Small intestine (tissue), 7 donors: ENCODE measurements around the gene PARP8. TPM values are rescaled to one million over a fixed set of nuclear protein-coding genes. Genes with fewer than 3 reads are reported as not detected.
"Not testable (repeated sequence)": the region's sequence is repeated elsewhere in the genome, so short reads cannot be mapped to it uniquely, and the experiment has no call there.

Experiments used
- DNase-seq, 2 donors: peaks; one replicate each; pipeline versions ENCODE4 v3.0.0 to v3.0.0-alpha.2; 2013
- FAIRE-seq: peaks from 2 replicates; lab custom pipeline; 2012; peaks lifted over from hg19 to GRCh38; lab: Jason Lieb, UNC
- H3K27ac ChIP-seq, 3 donors: one replicate each; pipeline ENCODE4 v1.5.1; 2013; ENCODE audit warnings: low read length in 2 of 3, mild to moderate bottlenecking in 2 of 3, control low read depth in 1 of 3, inconsistent platforms in 1 of 3, low read depth in 1 of 3, moderate library complexity in 1 of 3
- H3K27me3 ChIP-seq, 3 donors: one replicate each; pipeline ENCODE4 v1.6.1; 2013; ENCODE audit warnings: low read length in 3 of 3, inconsistent platforms in 1 of 3; ENCODE audit not compliant: control insufficient read depth in 3 of 3, insufficient read depth in 3 of 3
- H3K36me3 ChIP-seq, 3 donors: one replicate each; pipeline ENCODE4 v1.6.1; 2013; ENCODE audit warnings: low read length in 3 of 3, inconsistent platforms in 1 of 3, low read depth in 1 of 3, mild to moderate bottlenecking in 1 of 3, moderate library complexity in 1 of 3; ENCODE audit not compliant: control insufficient read depth in 3 of 3, insufficient read depth in 2 of 3
- H3K4me1 ChIP-seq, 3 donors: one replicate each; pipeline ENCODE4 v1.6.1; 2013; ENCODE audit warnings: low read length in 2 of 3, inconsistent platforms in 1 of 3, low read depth in 1 of 3, mild to moderate bottlenecking in 1 of 3, moderate library complexity in 1 of 3; ENCODE audit not compliant: control insufficient read depth in 3 of 3, insufficient read depth in 2 of 3
- H3K4me3 ChIP-seq, 3 donors: one replicate each; pipeline ENCODE4 v1.5.1; 2013; ENCODE audit warnings: low read length in 3 of 3, control low read depth in 1 of 3, inconsistent platforms in 1 of 3, low read depth in 1 of 3, mild to moderate bottlenecking in 1 of 3, moderate library complexity in 1 of 3
- H3K9me3 ChIP-seq, 2 donors: one replicate each; pipeline ENCODE4 v1.6.1; 2013; ENCODE audit warnings: low read depth in 1 of 2, low read length in 1 of 2; ENCODE audit not compliant: control insufficient read depth in 2 of 2, insufficient read depth in 1 of 2
- WGBS, 3 donors: extraction: QIAGEN DNeasy Blood & Tissue Kit; methylation state at CpG; one replicate each; pipeline ENCODE4 v1.1.7; 2013; 5-methylcytosine and 5-hydroxymethylcytosine counted together
- polyA plus RNA-seq, 4 donors: library from polyadenylated mRNA; stranded (reverse) in 3 of 4; unstranded in 1 of 4; fragments of 200-250 nt in 3 of 4; fragments of 120-200 nt in 1 of 4; gene quantifications; one replicate each; pipeline versions ENCODE4 v1.2.1 to v1.2.3, GENCODE V29; 2013
- donor health status: healthy with polysubstance abuse.
- donor health status: control.
- donor health status: control.
- donor health status: Bipolar disorder and iron deficiency.
- donor health status: healthy.

PARP8 gene
- polyA plus RNA-seq, 4 donors = 6.5 to 11.9 (median 9.8) TPM

- 7 to 25% (median 8%) methylated on average over 1 of the region's 1 CpG for WGBS, 3 donors
- not testable (repeated sequence) for H3K9me3 ChIP-seq, H3K4me1 ChIP-seq, H3K27me3 ChIP-seq, H3K36me3 ChIP-seq, FAIRE-seq
- Histone ChIP-seq H3K4me3 (peak overlapping the region in 2 of 3 donors; percentile 74 to 94), H3K27ac (peak overlapping the region; percentile 20 to 99 (median 90))
- peak in 1 of 2 donors; percentile 31 for DNase-seq
Measured at GRCh38 chr5:50668636-50669035, 2.2 kb downstream of the PARP8 start.

- 71 to 88% (median 83%) methylated on average over 2 of the region's 2 CpGs for WGBS, 3 donors
- no peaks in the 10 kb centered on the region for H3K9me3 ChIP-seq
- H3K36me3 ChIP-seq = peaks cover 0 to 3% (median 0%) of the 10 kb centered on the region in 3 donors
- no peak overlapping the region for H3K27ac ChIP-seq
- no peak overlapping the region for H3K4me3 ChIP-seq
- H3K27me3 ChIP-seq = no peaks in the 10 kb centered on the region
- no peaks in the 10 kb centered on the region for H3K4me1 ChIP-seq
- no peak for DNase-seq
- no peak for FAIRE-seq
Measured at GRCh38 chr5:50672663-50673062, 6.2 kb downstream of the PARP8 start.

GRCh38 chr5:50673444-50673843, 7.0 kb downstream of the PARP8 start:
- 89 to 90% (median 90%) methylated on average over 3 of the region's 3 CpGs for WGBS, 3 donors

GRCh38 chr5:50675385-50675784, 8.9 kb downstream of the PARP8 start:
- Histone ChIP-seq H3K27ac (no peak overlapping the region), H3K27me3 (no peaks in the 10 kb centered on the region), H3K4me3 (no peak overlapping the region), H3K4me1 (no peaks in the 10 kb centered on the region), H3K36me3 (peaks cover 0 to 3% (median 0%) of the 10 kb centered on the region in 3 donors), H3K9me3 (no peaks in the 10 kb centered on the region)
- DNase-seq (no peak), FAIRE-seq (no peak)
- WGBS, 3 donors = 95 to 99% (median 97%) methylated on average over 15 of the region's 15 CpGs

More at GRCh38 chr5:50673444-50673843, 7.0 kb downstream of the PARP8 start:
- DNase-seq, H3K4me1 ChIP-seq, H3K9me3 ChIP-seq, FAIRE-seq, H3K36me3 ChIP-seq, H3K27me3 ChIP-seq, H3K27ac ChIP-seq, H3K4me3 ChIP-seq: not testable (repeated sequence)

GRCh38 chr5:50679554-50679953, 13.1 kb downstream of the PARP8 start:
- H3K4me3 ChIP-seq, H3K27ac ChIP-seq, FAIRE-seq, DNase-seq, H3K36me3 ChIP-seq, H3K4me1 ChIP-seq, H3K27me3 ChIP-seq, H3K9me3 ChIP-seq: not testable (repeated sequence)
- WGBS, 3 donors = 84 to 92% (median 89%) methylated on average over 4 of the region's 4 CpGs

- no peaks in the 10 kb centered on the region for H3K36me3 ChIP-seq
- H3K27ac ChIP-seq = no peak overlapping the region
- H3K9me3 ChIP-seq = peaks cover 0 to 8% of the 10 kb centered on the region in 2 donors
- FAIRE-seq (no peak), DNase-seq (no peak)
- no peak overlapping the region for H3K4me3 ChIP-seq
- no peaks in the 10 kb centered on the region for H3K27me3 ChIP-seq
- no peaks in the 10 kb centered on the region for H3K4me1 ChIP-seq
- 88 to 96% (median 92%) methylated on average over 3 of the region's 3 CpGs for WGBS, 3 donors
Measured at GRCh38 chr5:50684721-50685120, 18.3 kb downstream of the PARP8 start.

- Histone ChIP-seq H3K36me3 (no peaks in the 10 kb centered on the region), H3K4me3 (no peak overlapping the region), H3K27me3 (no peaks in the 10 kb centered on the region), H3K9me3 (peaks cover 0 to 8% of the 10 kb centered on the region in 2 donors), H3K4me1 (no peaks in the 10 kb centered on the region), H3K27ac (no peak overlapping the region)
- DNase-seq (no peak), FAIRE-seq (no peak)
- 88 to 94% (median 89%) methylated on average over 4 of the region's 4 CpGs for WGBS, 3 donors
Measured at GRCh38 chr5:50687548-50687947, 21.1 kb downstream of the PARP8 start.

GRCh38 chr5:50691399-50692016, 25.1 kb downstream of the PARP8 start:
- H3K27me3 ChIP-seq = no peaks in the 10 kb centered on the region
- no peaks in the 10 kb centered on the region for H3K36me3 ChIP-seq
- FAIRE-seq (no peak), DNase-seq (no peak)
- H3K27ac ChIP-seq = no peak overlapping the region
- no peak overlapping the region for H3K4me3 ChIP-seq
- no peaks in the 10 kb centered on the region for H3K4me1 ChIP-seq
- peaks cover 0 to 5% of the 10 kb centered on the region in 2 donors for H3K9me3 ChIP-seq
- 90 to 92% (median 90%) methylated on average over 5 of the region's 5 CpGs for WGBS, 3 donors
